T1000 (cell line): ENCODE data around the gene RBSN.
"Not testable (repeated sequence)": the region's sequence is repeated elsewhere in the genome, so short reads cannot be mapped to it uniquely, and the experiment has no call there.

Experiments used
- DNase-seq: peaks from one replicate; lab custom pipeline; 2025; ENCODE audit warnings: mixed read lengths; lab: John Stamatoyannopoulos, UW

RBSN gene

GRCh38 chr3:15098503-15099363, at the start of gene RBSN:
RBSN (minus strand) TSS chr3:15099148; CDS start chr3:15096120, 3,028 bp downstream.
- DNase-seq: peak; percentile 92

DNA sequence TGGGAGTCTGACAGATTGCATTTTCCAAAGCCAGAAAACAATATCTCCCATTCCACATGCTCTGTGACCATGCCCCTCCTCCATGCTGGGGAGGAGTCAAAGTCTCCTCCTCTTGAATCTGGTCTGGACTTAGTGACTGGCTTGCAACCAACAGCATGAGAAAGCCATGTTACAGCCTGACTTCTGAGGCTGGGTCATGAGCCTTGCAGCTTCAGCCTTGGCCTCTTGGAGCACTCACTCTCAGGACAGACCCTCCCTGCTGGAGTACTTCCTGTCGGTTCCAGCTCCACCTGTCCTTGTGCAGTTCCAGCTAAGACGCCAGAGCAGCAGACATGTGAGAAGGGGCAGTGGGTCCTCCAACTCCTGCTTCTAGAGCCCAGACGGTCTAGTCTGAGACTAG, 49.7 kb upstream of the RBSN start:
- DNase-seq: no peak

GRCh38 chr3:15136885-15137284, 37.9 kb upstream of the RBSN start:
- DNase-seq: not testable (repeated sequence)

- DNase-seq: not testable (repeated sequence)
Measured at GRCh38 chr3:15134968-15135367, 36.0 kb upstream of the RBSN start.

DNA sequence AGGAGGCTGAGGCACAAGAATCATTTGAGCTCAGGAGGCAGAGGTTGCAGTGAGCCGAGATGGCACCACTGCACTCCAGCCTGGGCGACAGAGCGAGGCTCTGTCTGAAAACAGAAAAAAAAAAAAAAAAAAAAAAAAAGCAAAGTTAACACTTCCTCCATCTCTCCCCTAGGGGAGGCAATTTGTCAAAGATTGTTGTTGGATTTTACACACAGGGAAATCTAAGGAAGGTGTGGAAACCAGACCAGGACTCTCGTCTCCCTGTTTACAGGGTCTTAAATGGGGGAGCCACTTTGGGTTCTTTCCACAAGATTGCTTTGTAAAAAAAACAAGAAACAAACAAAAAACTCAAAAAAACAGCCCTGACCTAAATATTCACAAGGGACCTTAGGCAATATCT, 29.5 kb upstream of the RBSN start:
- DNase-seq: not testable (repeated sequence)

GRCh38 chr3:15126975-15127374, 28.0 kb upstream of the RBSN start:
- DNase-seq: not testable (repeated sequence)

DNA sequence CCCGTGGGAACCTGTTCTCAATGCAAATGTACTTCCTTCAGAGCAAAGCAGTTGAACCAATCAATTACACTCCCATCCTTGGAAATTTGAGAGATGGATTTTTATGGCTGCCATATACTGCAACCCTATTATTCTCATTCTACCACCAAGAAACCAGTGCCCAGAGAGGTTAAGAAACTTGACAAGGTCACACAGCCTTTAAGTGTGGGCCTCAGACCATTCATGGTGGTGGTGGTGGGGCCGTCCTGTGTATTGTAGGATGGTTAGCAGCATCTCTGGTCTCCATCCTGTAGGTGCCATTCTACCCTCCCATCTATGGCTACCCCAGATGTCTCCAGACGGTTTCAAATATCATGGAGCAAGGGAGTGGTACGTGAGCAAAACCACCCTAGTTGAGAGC, 23.4 kb upstream of the RBSN start:
- DNase-seq: no peak

DNA sequence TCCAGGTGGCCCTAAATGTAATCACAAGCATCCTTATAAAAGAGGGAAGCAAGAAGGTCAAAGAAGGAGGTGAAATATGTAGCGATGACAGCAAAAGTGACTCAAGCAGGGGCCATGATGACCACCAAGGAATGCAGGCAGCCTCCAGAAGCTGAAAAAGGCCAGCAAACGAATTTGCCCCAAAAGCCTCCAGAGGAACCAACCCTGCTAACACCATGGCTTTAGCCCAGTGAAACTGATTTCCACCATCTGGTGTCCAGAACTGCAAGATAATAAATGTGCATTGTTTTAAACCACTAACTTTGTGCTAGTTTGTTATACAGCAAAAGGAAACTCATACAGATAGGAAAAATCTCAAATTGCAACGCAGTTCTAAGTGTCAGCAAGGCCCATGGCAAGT, 23.0 kb upstream of the RBSN start:
- no peak for DNase-seq

DNA sequence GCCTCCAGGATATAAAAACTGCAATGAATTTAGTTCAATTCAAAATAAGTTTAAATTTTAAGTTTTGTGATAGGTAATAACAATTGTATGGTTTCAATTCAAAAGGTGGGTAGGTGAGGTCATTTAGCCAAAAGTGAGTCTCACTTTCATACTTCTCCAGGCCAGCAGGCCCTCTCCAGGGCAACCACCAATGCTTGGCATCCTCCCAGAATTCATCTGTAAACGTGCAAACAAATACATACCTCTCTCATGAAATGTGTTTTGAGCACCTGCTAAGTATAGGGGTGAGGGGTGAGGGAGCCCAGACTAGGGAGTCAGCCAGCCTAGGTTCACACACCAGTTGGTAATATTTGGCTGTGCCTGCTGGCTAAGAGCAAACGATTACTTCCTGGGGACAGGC, 22.0 kb upstream of the RBSN start:
- no peak for DNase-seq

DNA sequence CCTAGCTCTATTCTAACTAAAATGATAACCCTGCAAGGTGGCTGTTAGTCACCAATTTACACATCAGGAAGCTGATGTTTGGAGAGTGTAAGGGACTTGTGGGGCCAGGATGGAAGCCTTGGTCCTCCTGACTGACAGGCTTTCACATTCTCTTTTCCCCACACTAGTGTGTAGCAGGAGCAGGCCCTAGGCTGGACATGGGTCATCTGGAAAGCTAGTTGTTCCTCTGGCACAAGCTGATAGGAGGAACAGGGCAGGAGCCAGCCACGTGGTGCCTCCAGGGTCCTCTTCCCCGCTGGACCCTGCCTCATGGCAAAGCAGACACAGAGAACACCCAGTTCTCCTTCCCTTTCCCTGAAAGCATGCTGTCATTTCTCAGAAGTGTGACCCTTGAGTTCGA, 18.1 kb upstream of the RBSN start:
- no peak for DNase-seq

DNA sequence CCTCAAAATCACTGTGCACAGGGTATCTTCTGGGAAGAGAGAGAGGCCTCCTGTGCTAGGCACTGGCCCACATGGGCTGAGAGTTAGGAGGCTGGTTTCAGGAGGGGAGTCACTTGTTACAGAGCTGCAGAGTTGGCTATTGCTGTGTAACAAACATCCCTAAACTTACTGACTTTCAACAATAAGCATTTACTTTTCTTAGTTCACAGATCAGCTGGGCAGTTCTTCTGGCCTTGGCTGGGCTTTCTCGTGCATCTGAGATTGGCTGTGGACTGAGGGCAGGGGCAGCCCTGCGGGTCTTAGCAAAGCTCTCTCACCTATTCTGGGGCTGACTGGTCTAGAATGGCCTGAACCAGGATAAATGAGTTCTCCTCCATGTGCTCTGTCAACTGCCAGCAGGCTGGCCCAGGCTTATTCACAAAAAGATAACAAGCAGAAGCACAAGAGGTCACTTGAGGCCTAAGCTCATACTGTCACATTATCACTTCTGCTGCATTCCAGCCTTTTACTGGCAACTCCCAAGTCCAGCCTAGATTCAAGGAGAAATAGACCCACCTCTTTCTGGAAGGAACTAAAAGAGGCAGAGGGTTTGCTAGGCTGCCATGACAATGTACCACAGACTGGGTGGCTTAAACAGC, 17.2 kb upstream of the RBSN start:
- DNase-seq: no peak

DNA sequence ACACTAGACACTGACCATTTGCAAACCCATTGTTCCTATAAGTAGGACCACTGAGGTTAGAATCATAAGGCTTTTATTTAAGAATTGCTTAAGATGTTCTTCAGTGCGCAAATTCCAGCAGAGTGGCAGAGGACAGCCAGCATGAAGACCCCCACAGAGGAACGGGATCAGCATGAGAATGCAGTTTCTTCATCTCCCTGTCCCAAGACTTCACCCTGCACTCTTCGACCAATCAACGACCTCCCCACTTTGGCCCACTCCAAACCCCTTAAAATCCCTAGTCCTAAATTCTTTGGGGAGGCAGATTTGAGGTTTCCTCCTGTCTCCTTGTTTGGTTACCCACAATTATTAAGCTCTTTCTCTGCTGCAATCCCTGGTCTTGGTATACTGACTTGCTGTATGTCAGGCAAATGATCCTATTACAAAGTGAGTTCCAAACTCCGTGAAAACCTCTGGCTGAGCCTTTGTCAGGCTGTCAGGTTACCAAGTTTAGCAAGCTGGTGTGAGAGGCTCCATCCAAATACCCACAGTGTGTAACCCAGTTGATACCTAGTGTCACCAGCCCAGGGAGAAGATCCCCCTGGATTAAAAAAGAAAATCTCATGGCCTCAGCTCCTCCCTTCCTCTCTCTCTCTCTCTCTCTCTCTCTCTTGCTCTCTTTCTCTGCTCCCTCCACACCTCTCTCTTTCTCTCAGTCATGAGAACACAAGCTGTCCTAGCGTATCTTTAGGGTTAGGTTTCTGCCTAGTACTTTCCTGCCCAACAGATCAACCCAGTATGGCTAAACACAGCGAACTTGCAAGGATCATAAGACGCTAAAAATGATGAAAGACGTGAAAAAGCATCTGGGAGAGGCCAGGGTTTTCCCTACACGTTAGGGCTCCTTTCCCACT, 15.8 kb upstream of the RBSN start:
- DNase-seq: no peak

DNA sequence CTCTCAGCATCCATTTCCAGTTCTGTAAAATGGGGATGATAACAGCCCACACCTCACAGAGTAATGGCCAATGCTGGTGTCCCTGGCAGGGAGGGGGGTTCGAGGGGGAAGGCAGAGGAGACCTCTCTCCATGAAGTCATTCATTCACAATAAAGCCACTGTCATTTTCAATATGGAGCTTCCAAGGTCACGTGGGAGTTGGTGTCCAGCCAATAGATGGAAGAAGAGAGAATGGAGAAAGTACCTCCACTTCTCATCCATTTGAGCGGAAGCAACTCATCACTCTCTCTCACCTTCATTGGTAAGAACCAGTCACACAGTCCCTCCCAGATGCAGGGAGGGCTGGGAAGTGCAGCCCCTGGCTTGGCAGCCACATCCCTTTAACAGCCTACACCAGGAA, 14.9 kb upstream of the RBSN start:
- DNase-seq: no peak

DNA sequence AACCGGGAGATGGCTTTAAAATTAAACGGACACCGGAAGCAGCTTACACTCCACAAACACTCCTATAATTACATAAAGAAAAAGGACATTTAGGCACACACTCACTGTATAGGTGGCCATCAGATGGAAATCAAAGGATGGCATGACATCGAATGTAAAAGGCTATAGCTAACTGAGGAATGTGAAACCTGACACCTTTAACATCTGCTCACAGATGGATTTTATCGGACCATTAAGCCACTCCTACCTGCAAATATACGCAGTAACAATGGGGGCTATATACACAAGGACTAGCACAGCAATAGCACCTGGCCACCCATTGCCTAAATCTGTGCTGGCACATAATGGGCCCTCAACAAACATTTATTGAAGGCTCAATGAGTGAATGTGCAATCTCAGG, 14.5 kb upstream of the RBSN start:
- DNase-seq: no peak

DNA sequence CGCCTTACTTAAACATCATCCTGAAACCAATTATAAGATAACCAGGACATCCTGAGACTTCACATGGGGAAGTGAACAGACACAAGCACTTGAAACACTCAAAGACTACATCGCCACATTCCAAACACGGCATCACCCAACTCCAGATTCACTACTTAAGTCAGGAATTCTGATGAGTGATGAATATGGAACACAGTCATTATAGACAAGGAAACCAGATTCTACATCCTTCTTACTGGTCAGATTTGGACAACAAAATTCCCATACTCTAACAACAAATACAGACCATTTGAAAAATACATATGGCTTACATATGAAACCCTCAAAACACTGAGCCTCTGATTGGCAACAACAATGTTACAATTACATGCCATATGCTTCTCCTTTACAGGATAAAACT, 13.1 kb upstream of the RBSN start:
- DNase-seq: no peak

GRCh38 chr3:15110206-15110605, 11.3 kb upstream of the RBSN start:
- DNase-seq: no peak

DNA sequence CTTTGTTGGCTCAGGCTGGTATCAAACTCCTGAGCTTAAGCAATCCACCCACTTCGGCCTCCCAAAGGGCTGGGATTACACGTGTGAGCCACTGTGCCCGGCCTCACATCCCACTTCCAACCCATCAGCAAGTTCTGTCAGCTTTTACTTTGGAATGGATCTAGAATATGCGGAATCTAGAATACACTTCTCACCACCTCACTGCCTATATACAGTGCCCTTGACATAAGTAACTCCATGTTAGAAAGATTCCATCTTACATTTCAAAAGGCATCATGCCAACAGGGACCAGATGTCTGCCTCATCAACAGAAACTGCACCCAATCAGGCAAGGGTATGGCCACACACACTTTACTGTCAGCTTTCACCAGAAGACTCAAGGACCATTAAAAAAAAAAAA, 9.9 kb upstream of the RBSN start:
- DNase-seq: no peak

DNA sequence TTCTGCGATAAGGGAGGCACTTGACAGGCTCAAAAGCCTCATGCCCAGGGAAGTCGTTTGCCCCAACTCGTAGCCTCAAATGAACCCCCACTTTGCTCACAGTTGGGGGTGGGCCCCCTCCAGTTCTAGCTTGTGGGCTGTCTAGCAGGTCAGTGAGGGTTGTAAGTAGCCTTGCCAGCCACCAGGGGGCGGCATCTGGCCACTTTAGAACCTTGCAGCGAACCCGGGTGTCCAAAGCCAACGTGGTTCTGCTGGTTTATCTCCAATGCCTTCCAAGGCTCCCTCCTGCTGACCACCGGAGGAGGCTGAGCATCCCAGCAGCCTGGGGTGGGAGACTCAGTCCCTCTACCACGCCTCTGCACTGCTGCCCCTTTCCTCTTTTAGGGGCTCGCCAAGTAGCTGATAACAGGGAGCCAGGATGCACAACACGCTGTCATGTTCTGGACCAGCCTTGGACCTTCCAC, 9.2 kb upstream of the RBSN start:
- peak; percentile 33 for DNase-seq

- no peak for DNase-seq
Measured at GRCh38 chr3:15107075-15107947, 8.4 kb upstream of the RBSN start.

GRCh38 chr3:15102836-15103235, 3.9 kb upstream of the RBSN start:
- no peak for DNase-seq

DNA sequence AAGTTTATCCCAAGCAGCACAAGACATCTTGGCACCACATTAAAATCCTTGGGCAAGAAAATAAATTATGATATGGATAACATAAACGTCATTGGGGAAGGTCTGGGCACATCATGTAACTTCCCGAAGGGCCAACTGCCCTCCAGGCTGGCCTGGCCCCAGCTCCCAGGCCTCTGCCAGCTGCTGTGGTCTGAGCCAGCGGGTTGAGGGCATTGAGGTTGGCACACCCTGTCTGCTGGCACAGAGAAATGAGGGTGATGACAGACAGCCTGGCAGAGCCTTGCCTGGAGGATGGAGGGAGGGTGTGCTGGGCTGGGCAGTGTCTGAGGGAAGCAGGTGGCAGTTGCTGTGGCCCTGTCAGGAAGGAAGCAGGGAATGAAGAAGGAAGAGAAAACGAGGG, 3.3 kb upstream of the RBSN start:
- DNase-seq: no peak
